Astrocyte (in vitro differentiated cells and primary cell): ENCODE results near the gene SERPINE1. TPM values are rescaled to one million over a fixed set of nuclear protein-coding genes. Genes with fewer than 3 reads are reported as not detected.

Source experiments
- DNase-seq: peaks from one replicate; pipeline ENCODE4 v3.0.0-alpha.2; 2010; ENCODE audit warnings: low read depth
- FAIRE-seq: peaks from 2 replicates; lab custom pipeline; 2011; peaks lifted over from hg19 to GRCh38; lab: Jason Lieb, UNC
- H2AFZ ChIP-seq: 2 replicates; pipeline ENCODE4 v1.6.0; 2012; ENCODE audit warnings: low read depth, low read length, inconsistent platforms
- H3K27ac ChIP-seq: 2 replicates; pipeline ENCODE4 v1.5.1; 2011; ENCODE audit warnings: low read depth, low read length, inconsistent platforms
- H3K27me3 ChIP-seq: 2 replicates; pipeline ENCODE4 v1.6.0; 2011; ENCODE audit warnings: low read length, inconsistent platforms; ENCODE audit not compliant: insufficient read depth
- H3K36me3 ChIP-seq: 2 replicates; pipeline ENCODE4 v1.5.1; 2011; ENCODE audit warnings: low read length, inconsistent platforms; ENCODE audit not compliant: insufficient read depth
- H3K4me1 ChIP-seq: 2 replicates; pipeline ENCODE4 v1.5.1; 2011; ENCODE audit warnings: low read length, inconsistent platforms; ENCODE audit not compliant: insufficient read depth
- H3K4me2 ChIP-seq: 2 replicates; pipeline ENCODE4 v1.6.0; 2012; ENCODE audit warnings: low read length, inconsistent platforms
- H3K4me3 ChIP-seq: 2 replicates; pipeline ENCODE4 v1.5.1; 2011; ENCODE audit warnings: low read depth, mild to moderate bottlenecking, low read length, inconsistent platforms; ENCODE audit not compliant: insufficient read depth
- H3K79me2 ChIP-seq: 2 replicates; pipeline ENCODE4 v1.6.0; 2012; ENCODE audit warnings: mild to moderate bottlenecking, low read length, inconsistent platforms; ENCODE audit not compliant: insufficient read depth
- H3K9ac ChIP-seq: 2 replicates; pipeline ENCODE4 v1.6.0; 2012; ENCODE audit warnings: mild to moderate bottlenecking, low read length, inconsistent platforms
- H3K9me3 ChIP-seq: 2 replicates; pipeline ENCODE4 v1.5.1; 2012; ENCODE audit warnings: low read depth, mild to moderate bottlenecking, low read length, inconsistent platforms; ENCODE audit not compliant: insufficient read depth
- H4K20me1 ChIP-seq: 2 replicates; pipeline ENCODE4 v1.6.0; 2012; ENCODE audit warnings: low read length, inconsistent platforms; ENCODE audit not compliant: insufficient read depth
- H3K27ac Mint-ChIP-seq: one replicate; pipeline ENCODE4 v1.8.0; 2021; ENCODE audit warnings: mild to moderate bottlenecking, mixed read lengths; ENCODE audit not compliant: unreplicated experiment
- H3K27me3 Mint-ChIP-seq: one replicate; pipeline ENCODE4 v1.8.0; 2021; ENCODE audit warnings: low read depth, mixed read lengths; ENCODE audit not compliant: unreplicated experiment
- H3K36me3 Mint-ChIP-seq: one replicate; pipeline ENCODE4 v1.8.0; 2021; ENCODE audit warnings: low read depth, mixed read lengths; ENCODE audit not compliant: unreplicated experiment
- H3K4me1 Mint-ChIP-seq: one replicate; pipeline ENCODE4 v1.8.0; 2021; ENCODE audit warnings: low read depth, mixed read lengths; ENCODE audit not compliant: unreplicated experiment
- H3K4me3 Mint-ChIP-seq: one replicate; pipeline ENCODE4 v1.8.0; 2021; ENCODE audit warnings: mild to moderate bottlenecking, moderate library complexity, mixed read lengths; ENCODE audit not compliant: unreplicated experiment
- H3K9me3 Mint-ChIP-seq: one replicate; pipeline ENCODE4 v1.8.0; 2021; ENCODE audit warnings: mild to moderate bottlenecking, mixed read lengths; ENCODE audit not compliant: unreplicated experiment
- EZH2 ChIP-seq: IDR thresholded peaks from 2 replicates; pipeline ENCODE4 v1.6.1; 2012; ENCODE audit warnings: mild to moderate bottlenecking, low read length, inconsistent platforms; ENCODE audit not compliant: insufficient read depth
- total RNA-seq: library from RNA; stranded (reverse); gene quantifications from 2 replicates; pipeline ENCODE4 v1.2.1, GENCODE V29; 2021
- TF ChIP-seq, protein P1 (sequence below): IDR thresholded peaks from 2 replicates; pipeline ENCODE4 v1.5.1; 2011; ENCODE audit warnings: low read depth, mild to moderate bottlenecking, inconsistent platforms, low read length, moderate library complexity; ENCODE audit not compliant: insufficient read depth

SERPINE1 gene
- total RNA-seq, 1 donor from 2014 or later = 1,496 TPM

DNA sequence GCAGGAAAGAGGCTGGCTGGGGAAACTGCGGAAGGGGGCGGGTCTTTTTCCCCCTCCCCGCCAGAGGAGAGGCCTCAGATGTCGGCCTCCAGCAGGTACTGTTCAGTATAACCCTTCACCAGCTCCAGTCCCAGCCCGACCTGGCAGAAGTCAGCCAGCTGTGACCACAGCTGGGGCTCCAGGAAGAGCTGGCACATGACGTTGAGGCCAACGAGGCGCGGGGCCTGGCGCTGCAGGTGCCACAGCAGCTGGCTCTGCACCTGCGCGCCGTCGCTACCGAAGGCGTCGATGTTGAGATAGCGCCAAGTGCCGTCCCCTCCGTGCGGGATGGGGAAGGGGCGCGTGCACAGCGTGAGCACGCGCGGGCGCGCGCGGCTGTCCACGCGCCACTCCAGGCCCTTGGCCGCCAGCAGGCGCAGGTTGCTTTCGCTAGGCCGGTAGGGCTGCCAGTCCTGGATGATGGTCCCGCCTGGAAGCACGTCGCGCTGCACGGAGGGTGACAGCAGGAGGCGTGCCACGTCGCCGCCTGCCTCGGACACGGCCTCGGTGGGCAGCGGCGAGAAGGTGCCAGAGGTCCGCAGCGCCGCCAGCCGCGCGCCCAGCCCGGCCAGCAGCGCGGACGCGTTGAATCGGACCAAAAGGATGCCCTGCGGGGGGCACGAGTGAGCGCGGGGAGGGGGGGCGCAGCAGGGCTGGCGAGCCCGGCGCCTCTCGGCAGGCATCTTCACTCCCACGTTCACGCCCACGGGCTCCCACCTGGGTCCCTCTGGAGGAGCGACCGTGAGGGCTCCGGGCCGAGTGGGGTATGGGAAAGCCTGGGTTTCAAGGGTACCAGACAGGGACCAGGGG lies 45.3 kb downstream of the SERPINE1 start:
- H3K9me3 ChIP-seq = peaks cover 6% of the 10 kb centered on the region
- no peaks in the 10 kb centered on the region for H3K79me2 ChIP-seq
- Mint-ChIP-seq H3K27me3 (peaks cover 60% of the 10 kb centered on the region), H3K9me3 (peaks cover 11% of the 10 kb centered on the region), H3K36me3 (no peaks in the 10 kb centered on the region), H3K4me1 (peaks cover 36% of the 10 kb centered on the region), H3K27ac (no peak overlapping the region), H3K4me3 (no peak overlapping the region)
- H3K4me2 ChIP-seq = peak overlapping the region; percentile 75
- no peaks in the 10 kb centered on the region for H3K36me3 ChIP-seq
- no peak for DNase-seq
- FAIRE-seq = no peak
- H3K9ac ChIP-seq = no peak overlapping the region
- peak; percentile 97 for TF ChIP-seq EZH2
- TF ChIP-seq, protein P1, sequence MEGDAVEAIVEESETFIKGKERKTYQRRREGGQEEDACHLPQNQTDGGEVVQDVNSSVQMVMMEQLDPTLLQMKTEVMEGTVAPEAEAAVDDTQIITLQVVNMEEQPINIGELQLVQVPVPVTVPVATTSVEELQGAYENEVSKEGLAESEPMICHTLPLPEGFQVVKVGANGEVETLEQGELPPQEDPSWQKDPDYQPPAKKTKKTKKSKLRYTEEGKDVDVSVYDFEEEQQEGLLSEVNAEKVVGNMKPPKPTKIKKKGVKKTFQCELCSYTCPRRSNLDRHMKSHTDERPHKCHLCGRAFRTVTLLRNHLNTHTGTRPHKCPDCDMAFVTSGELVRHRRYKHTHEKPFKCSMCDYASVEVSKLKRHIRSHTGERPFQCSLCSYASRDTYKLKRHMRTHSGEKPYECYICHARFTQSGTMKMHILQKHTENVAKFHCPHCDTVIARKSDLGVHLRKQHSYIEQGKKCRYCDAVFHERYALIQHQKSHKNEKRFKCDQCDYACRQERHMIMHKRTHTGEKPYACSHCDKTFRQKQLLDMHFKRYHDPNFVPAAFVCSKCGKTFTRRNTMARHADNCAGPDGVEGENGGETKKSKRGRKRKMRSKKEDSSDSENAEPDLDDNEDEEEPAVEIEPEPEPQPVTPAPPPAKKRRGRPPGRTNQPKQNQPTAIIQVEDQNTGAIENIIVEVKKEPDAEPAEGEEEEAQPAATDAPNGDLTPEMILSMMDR = no peak
- H3K4me1 ChIP-seq = peaks cover 49% of the 10 kb centered on the region
- no peak overlapping the region for H3K4me3 ChIP-seq
- peaks cover 10% of the 10 kb centered on the region for H4K20me1 ChIP-seq
- H3K27me3 ChIP-seq = peaks cover 67% of the 10 kb centered on the region
- H3K27ac ChIP-seq = no peak overlapping the region
- H2AFZ ChIP-seq = no peak overlapping the region

- Histone ChIP-seq H3K27me3 (peaks cover 75% of the 10 kb centered on the region), H3K4me3 (no peak overlapping the region), H3K27ac (no peak overlapping the region), H3K9me3 (peaks cover 6% of the 10 kb centered on the region), H3K79me2 (no peaks in the 10 kb centered on the region), H3K4me1 (peaks cover 40% of the 10 kb centered on the region), H4K20me1 (peaks cover 10% of the 10 kb centered on the region), H3K4me2 (peak overlapping the region; percentile 75), H3K9ac (no peak overlapping the region), H3K36me3 (no peaks in the 10 kb centered on the region), H2AFZ (peak overlapping the region; percentile 58)
- DNase-seq = no peak
- FAIRE-seq = no peak
- peaks cover 69% of the 10 kb centered on the region for H3K27me3 Mint-ChIP-seq
- H3K27ac Mint-ChIP-seq = no peak overlapping the region
- H3K9me3 Mint-ChIP-seq = peaks cover 11% of the 10 kb centered on the region
- no peaks in the 10 kb centered on the region for H3K36me3 Mint-ChIP-seq
- TF ChIP-seq EZH2 = no peak
- TF ChIP-seq, protein P1 = no peak
- peaks cover 28% of the 10 kb centered on the region for H3K4me1 Mint-ChIP-seq
- H3K4me3 Mint-ChIP-seq = no peak overlapping the region
Measured at GRCh38 chr7:101172854-101173751, 46.2 kb downstream of the SERPINE1 start.
